Naive B cell (primary cell): ENCODE results near the gene GCKR. TPM values are rescaled to one million over a fixed set of nuclear protein-coding genes. Genes with fewer than 3 reads are reported as not detected.
A peak's percentile ranks its signal among the peaks of the same experiment; 100 is the strongest.

Source experiments
- ATAC-seq, 2 donors: fragments of 150-1000 bp; cut with Tn5 transposase; 2 replicates each; pipeline ENCODE4 v1.10.0; 2021; ENCODE audit warnings: low read depth in 2 of 2, mild to moderate bottlenecking in 2 of 2, moderate library complexity in 2 of 2
- DNase-seq: peaks from one replicate; pipeline ENCODE4 v3.0.0; 2022
- H3K27ac Mint-ChIP-seq, 6 donors: one replicate each; pipeline ENCODE4 v1.8.0; 2020 to 2022; ENCODE audit warnings: mild to moderate bottlenecking in 6 of 6, mixed read lengths in 6 of 6, moderate library complexity in 5 of 6, inconsistent platforms in 2 of 6
- H3K27me3 Mint-ChIP-seq, 3 donors: one replicate each; pipeline ENCODE4 v1.8.0; 2021 to 2022; ENCODE audit warnings: mixed read lengths in 3 of 3, mild to moderate bottlenecking in 1 of 3
- H3K36me3 Mint-ChIP-seq, 2 donors: one replicate each; pipeline ENCODE4 v1.8.0; 2020 to 2022; ENCODE audit warnings: mixed read lengths in 2 of 2, inconsistent platforms in 1 of 2, mild to moderate bottlenecking in 1 of 2
- H3K4me1 Mint-ChIP-seq, 3 donors: one replicate each; pipeline ENCODE4 v1.8.0; 2020 to 2022; ENCODE audit warnings: mixed read lengths in 3 of 3, inconsistent platforms in 1 of 3, mild to moderate bottlenecking in 1 of 3, moderate library complexity in 1 of 3
- H3K4me3 Mint-ChIP-seq, 8 donors: one replicate each; pipeline ENCODE4 v1.8.0; 2020 to 2022; ENCODE audit warnings: mild to moderate bottlenecking in 8 of 8, mixed read lengths in 8 of 8, moderate library complexity in 8 of 8, inconsistent platforms in 2 of 8
- H3K9me3 Mint-ChIP-seq, 7 donors: one replicate each; pipeline ENCODE4 v1.8.0; 2020 to 2022; ENCODE audit warnings: mixed read lengths in 7 of 7, mild to moderate bottlenecking in 5 of 7, inconsistent platforms in 2 of 7, moderate library complexity in 1 of 7
- polyA plus RNA-seq, 6 donors: library from polyadenylated mRNA; unstranded; fragments of 300-500 nt; fragmentation: Illumina TruSeq; gene quantifications; one replicate each; pipeline ENCODE4 v1.2.3, GENCODE V29; 2021; ENCODE audit warnings: low read depth in 6 of 6

Gene GCKR
- polyA plus RNA-seq, 6 donors from 2014 or later, result not detected

DNA sequence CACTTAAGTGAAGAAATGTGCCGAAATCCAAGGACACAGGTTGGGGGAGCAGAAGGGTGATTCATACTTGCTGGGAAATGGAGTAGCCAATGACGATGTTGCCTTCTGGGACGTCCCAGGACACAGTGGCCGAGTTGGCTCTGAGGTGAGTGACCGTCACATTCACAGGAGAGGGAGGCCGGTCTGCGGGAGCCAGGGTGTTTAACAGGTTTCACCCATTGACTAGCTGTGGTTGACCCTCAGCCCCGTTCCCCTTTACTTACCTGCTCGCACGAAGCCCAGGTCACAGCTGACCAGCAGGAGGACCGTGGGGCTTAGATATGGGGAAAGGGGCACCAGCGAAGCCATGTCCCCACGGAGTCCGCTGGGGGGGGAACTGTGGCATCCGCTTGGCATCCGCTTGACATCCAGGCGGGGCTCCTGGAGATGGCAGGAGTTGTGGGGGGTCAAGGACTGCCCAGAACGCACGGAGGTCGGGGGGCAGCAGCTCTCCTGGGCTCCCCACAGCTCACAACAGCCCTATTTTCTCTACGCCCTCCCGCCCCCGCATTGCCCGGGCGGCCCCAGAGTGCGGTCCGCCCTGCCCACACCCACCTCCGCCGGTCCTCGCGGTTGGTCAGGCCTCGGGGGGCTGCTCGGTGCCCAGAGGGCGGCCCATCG is 2.2 kb upstream of the GCKR start:
- Mint-ChIP-seq H3K4me1 (peaks cover 19 to 27% (median 21%) of the 10 kb centered on the region in 3 donors), H3K9me3 (peaks cover 0 to 1% (median 0%) of the 10 kb centered on the region in 7 donors), H3K27me3 (peaks cover 50 to 69% (median 64%) of the 10 kb centered on the region in 3 donors), H3K27ac (no peak overlapping the region), H3K4me3 (peak overlapping the region; percentile 14 to 83 (median 68)), H3K36me3 (peaks cover 0 to 4% of the 10 kb centered on the region in 2 donors)
- DNase-seq (no peak), ATAC-seq (no peak)

- Mint-ChIP-seq H3K36me3 (peaks cover 0 to 7% of the 10 kb centered on the region in 2 donors), H3K4me1 (peaks cover 16 to 21% (median 16%) of the 10 kb centered on the region in 3 donors), H3K4me3 (peak within 1 kb of the TSS; percentile 72 to 94 (median 86)), H3K27me3 (peaks cover 52 to 72% (median 67%) of the 10 kb centered on the region in 3 donors), H3K27ac (peak within 1 kb of the TSS in 2 of 6 donors; percentile 28 to 72), H3K9me3 (peaks cover 0 to 1% (median 0%) of the 10 kb centered on the region in 7 donors)
- DNase-seq (no peak), ATAC-seq (peak; percentile 75 to 76)
Observed at GRCh38 chr2:27494944-27495554, 1.6 kb upstream of the GCKR start, which contains the start of gene FNDC4. Gene FNDC4 (minus strand): TSS chr2:27495200. CDS start chr2:27494679, 521 bp downstream.

DNA sequence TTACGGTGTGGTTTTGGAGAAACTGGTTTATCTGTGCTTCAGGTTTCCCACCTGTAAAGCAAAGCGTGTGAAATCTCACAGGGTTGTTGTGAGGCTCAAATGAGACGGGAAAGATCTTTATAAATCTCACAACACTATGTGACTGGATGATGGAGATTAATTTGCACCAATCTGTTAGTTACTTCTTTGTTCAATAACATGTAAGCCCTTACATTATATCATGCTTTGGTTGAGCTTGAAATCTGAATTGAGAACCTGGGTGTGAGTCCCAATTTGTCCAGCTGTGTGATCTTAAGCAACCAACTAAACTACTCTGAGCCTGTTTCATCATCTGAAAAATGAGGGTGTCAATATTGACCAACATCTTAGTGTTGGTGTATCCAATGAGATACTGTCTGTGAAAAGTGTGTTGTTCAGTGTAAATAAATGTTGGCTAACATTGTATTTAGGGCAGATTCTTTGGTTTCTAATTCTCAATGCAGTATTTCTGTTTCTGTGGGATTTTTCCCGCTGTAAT is 741 bp upstream of the GCKR start:
- no peak for ATAC-seq
- Mint-ChIP-seq H3K4me1 (peaks cover 14% of the 10 kb centered on the region in 3 donors), H3K36me3 (peaks cover 0 to 7% of the 10 kb centered on the region in 2 donors), H3K4me3 (peak overlapping the region in 7 of 8 donors; percentile 71 to 94 (median 82)), H3K9me3 (peaks cover 0 to 1% (median 0%) of the 10 kb centered on the region in 7 donors), H3K27ac (peak overlapping the region in 1 of 6 donors; percentile 72), H3K27me3 (peaks cover 52 to 72% (median 67%) of the 10 kb centered on the region in 3 donors)
- DNase-seq, result no peak

DNA sequence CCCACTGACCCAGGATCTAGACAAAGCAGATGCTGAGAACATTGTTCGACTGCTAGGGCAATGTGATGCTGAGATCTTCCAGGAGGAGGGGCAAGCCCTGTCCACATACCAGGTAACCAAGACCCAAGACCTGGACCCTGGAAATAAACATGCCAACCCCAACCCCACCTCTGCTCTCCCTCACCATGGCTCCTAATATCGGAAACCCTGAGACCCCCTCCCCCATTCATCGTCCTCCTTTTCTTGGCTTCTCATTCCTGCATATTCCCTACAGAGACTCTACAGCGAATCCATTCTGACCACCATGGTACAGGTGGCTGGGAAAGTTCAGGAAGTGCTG is 619 bp downstream of the GCKR start:
- peak overlapping the region in 2 of 8 donors; percentile 28 to 72 for H3K4me3 Mint-ChIP-seq
- ATAC-seq (no peak), DNase-seq (no peak)
- peaks cover 0 to 1% (median 0%) of the 10 kb centered on the region in 7 donors for H3K9me3 Mint-ChIP-seq
- peaks cover 0 to 7% of the 10 kb centered on the region in 2 donors for H3K36me3 Mint-ChIP-seq
- H3K4me1 Mint-ChIP-seq, result peaks cover 13 to 14% (median 14%) of the 10 kb centered on the region in 3 donors
- peaks cover 56 to 78% (median 66%) of the 10 kb centered on the region in 3 donors for H3K27me3 Mint-ChIP-seq
- peak overlapping the region in 2 of 6 donors; percentile 9 to 63 for H3K27ac Mint-ChIP-seq

- DNase-seq (no peak), ATAC-seq (no peak)
- peaks cover 0 to 1% (median 0%) of the 10 kb centered on the region in 7 donors for H3K9me3 Mint-ChIP-seq
- H3K27me3 Mint-ChIP-seq, result peaks cover 55 to 61% (median 56%) of the 10 kb centered on the region in 3 donors
- H3K4me1 Mint-ChIP-seq, result peaks cover 9 to 14% (median 13%) of the 10 kb centered on the region in 3 donors
- H3K27ac Mint-ChIP-seq, result no peak overlapping the region
- peaks cover 0 to 7% of the 10 kb centered on the region in 2 donors for H3K36me3 Mint-ChIP-seq
- H3K4me3 Mint-ChIP-seq, result no peak overlapping the region
Observed at GRCh38 chr2:27498975-27499374, 2.3 kb downstream of the GCKR start.

GRCh38 chr2:27501042-27501441 is 4.4 kb downstream of the GCKR start:
- H3K27ac Mint-ChIP-seq, result no peak overlapping the region
- no peaks in the 10 kb centered on the region for H3K9me3 Mint-ChIP-seq
- peaks cover 39 to 56% (median 47%) of the 10 kb centered on the region in 3 donors for H3K27me3 Mint-ChIP-seq
- no peaks in the 10 kb centered on the region for H3K4me1 Mint-ChIP-seq
- peaks cover 0 to 7% of the 10 kb centered on the region in 2 donors for H3K36me3 Mint-ChIP-seq
- DNase-seq (no peak), ATAC-seq (no peak)
- H3K4me3 Mint-ChIP-seq, result no peak overlapping the region

DNA sequence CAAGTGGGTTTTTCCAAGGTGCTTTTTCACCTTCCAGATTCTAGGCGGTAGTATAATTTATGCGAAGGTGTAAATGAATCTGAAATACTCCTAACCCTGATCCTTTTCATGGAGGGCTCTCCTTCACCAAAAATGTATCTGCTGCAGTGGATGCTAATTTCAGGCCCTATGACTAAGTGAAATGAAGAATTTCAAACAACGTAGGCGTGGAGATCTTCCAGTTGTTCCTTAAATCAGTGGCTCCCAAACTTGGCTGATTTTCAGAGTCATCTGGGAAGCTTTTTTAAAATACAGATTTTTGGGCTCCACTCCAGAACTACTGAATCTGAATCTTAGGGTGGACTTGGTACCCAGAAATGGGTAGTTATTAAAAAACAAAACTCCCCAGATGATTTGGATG is 5.5 kb downstream of the GCKR start:
- Mint-ChIP-seq H3K4me1 (no peaks in the 10 kb centered on the region), H3K36me3 (peaks cover 0 to 7% of the 10 kb centered on the region in 2 donors), H3K27ac (no peak overlapping the region), H3K9me3 (no peaks in the 10 kb centered on the region), H3K27me3 (peaks cover 32 to 56% (median 40%) of the 10 kb centered on the region in 3 donors), H3K4me3 (no peak overlapping the region)
- DNase-seq, result no peak
- ATAC-seq, result no peak

DNA sequence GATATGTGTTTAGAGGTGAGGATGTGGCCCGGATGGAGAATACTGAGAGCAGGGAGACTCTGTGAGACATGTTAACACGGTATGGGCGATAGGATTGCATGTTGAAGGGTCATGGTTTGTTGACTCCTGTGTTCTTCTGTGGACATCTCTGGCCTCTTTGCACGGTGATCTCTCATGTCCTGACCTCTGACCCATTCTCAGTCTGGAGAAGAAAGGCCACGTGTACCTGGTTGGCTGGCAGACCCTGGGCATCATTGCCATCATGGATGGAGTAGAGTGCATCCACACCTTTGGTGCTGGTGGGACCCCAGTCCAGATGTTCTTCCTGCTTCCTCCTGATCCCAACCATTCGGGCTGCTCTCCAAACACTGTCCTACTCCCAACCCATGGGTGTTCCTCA is 9.9 kb downstream of the GCKR start:
- Mint-ChIP-seq H3K4me3 (no peak overlapping the region), H3K36me3 (no peaks in the 10 kb centered on the region), H3K9me3 (peaks cover 0 to 1% (median 0%) of the 10 kb centered on the region in 7 donors), H3K27me3 (peaks cover 15 to 28% (median 15%) of the 10 kb centered on the region in 3 donors), H3K4me1 (no peaks in the 10 kb centered on the region), H3K27ac (no peak overlapping the region)
- DNase-seq, result no peak
- ATAC-seq, result no peak

- DNase-seq, result no peak
- no peak for ATAC-seq
- Mint-ChIP-seq H3K36me3 (no peaks in the 10 kb centered on the region), H3K9me3 (peaks cover 0 to 1% (median 0%) of the 10 kb centered on the region in 7 donors), H3K27me3 (peaks cover 15 to 25% (median 15%) of the 10 kb centered on the region in 3 donors), H3K4me3 (no peak overlapping the region), H3K27ac (no peak overlapping the region), H3K4me1 (no peaks in the 10 kb centered on the region)
Observed at GRCh38 chr2:27507293-27507692, 10.7 kb downstream of the GCKR start.

DNA sequence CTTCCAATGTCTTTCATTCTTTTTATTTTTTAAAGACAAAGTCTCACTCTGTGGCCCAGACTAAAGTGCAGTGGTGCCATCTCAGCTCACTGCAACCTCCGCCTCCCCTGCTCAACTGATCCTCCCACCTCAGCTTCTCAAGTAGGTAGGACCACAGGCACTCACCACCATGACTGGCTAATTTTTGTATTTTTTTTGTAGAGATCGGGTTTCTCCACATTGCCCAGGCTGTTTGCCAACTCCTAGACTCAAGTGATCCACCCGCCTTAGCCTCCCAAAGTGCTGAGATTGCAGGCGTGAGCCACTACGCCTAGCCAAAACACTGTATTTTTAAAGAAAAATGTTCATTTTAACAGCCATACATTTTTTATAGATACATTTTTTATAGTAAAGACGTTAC is 12.7 kb downstream of the GCKR start:
- Mint-ChIP-seq H3K9me3 (peaks cover 0 to 1% (median 0%) of the 10 kb centered on the region in 7 donors), H3K4me1 (no peaks in the 10 kb centered on the region), H3K27me3 (peaks cover 21 to 34% (median 24%) of the 10 kb centered on the region in 3 donors), H3K27ac (peak overlapping the region in 1 of 6 donors; percentile 70), H3K36me3 (no peaks in the 10 kb centered on the region), H3K4me3 (no peak overlapping the region)
- DNase-seq, result no peak
- no peak for ATAC-seq

- Mint-ChIP-seq H3K27ac (no peak overlapping the region), H3K27me3 (peaks cover 37 to 50% (median 40%) of the 10 kb centered on the region in 3 donors), H3K4me1 (no peaks in the 10 kb centered on the region), H3K4me3 (no peak overlapping the region), H3K36me3 (no peaks in the 10 kb centered on the region), H3K9me3 (peaks cover 0 to 7% (median 0%) of the 10 kb centered on the region in 7 donors)
- DNase-seq (no peak), ATAC-seq (no peak)
Observed at GRCh38 chr2:27518113-27518781, 21.6 kb downstream of the GCKR start.

GRCh38 chr2:27518782-27519113 is 22.1 kb downstream of the GCKR start:
- no peak overlapping the region for H3K27ac Mint-ChIP-seq
- no peaks in the 10 kb centered on the region for H3K36me3 Mint-ChIP-seq
- DNase-seq (no peak), ATAC-seq (no peak)
- H3K4me1 Mint-ChIP-seq, result no peaks in the 10 kb centered on the region
- H3K9me3 Mint-ChIP-seq, result peaks cover 0 to 7% (median 0%) of the 10 kb centered on the region in 7 donors
- H3K4me3 Mint-ChIP-seq, result no peak overlapping the region
- peaks cover 39 to 52% (median 41%) of the 10 kb centered on the region in 3 donors for H3K27me3 Mint-ChIP-seq

GRCh38 chr2:27520316-27520715 is 23.7 kb downstream of the GCKR start:
- Mint-ChIP-seq H3K27me3 (peaks cover 43 to 57% (median 56%) of the 10 kb centered on the region in 3 donors), H3K9me3 (peaks cover 0 to 7% (median 0%) of the 10 kb centered on the region in 7 donors), H3K36me3 (no peaks in the 10 kb centered on the region), H3K4me3 (peak overlapping the region in 1 of 8 donors; percentile 60), H3K4me1 (no peaks in the 10 kb centered on the region), H3K27ac (no peak overlapping the region)
- ATAC-seq (no peak), DNase-seq (no peak)
